Suppressor macrophage (primary cell): ENCODE measurements around the gene CCDC13.

Experiments used
- DNase-seq, 4 experiments: peaks; one replicate each; pipeline ENCODE4 v3.0.0-alpha.2; 2020 to 2022

The CCDC13 gene

GRCh38 chr3:42752441-42752840, 20.6 kb downstream of the CCDC13 start:
- no peak for DNase-seq

GRCh38 chr3:42751609-42752008, 21.4 kb downstream of the CCDC13 start:
- no peak for DNase-seq

- no peak for DNase-seq
These were observed 22.2 kb downstream of the CCDC13 start for GRCh38 chr3:42750834-42751233.

GRCh38 chr3:42749753-42750231, 23.3 kb downstream of the CCDC13 start:
- DNase-seq: peak; percentile 71 to 82 (median 77)

GRCh38 chr3:42749025-42749752, 23.9 kb downstream of the CCDC13 start:
- DNase-seq: no peak

GRCh38 chr3:42747581-42747980, 25.5 kb downstream of the CCDC13 start:
- DNase-seq: peak in 3 of 4 experiments; percentile 39 to 61 (median 53)

- DNase-seq: no peak
These were observed 26.3 kb downstream of the CCDC13 start for GRCh38 chr3:42746455-42747450.

- no peak for DNase-seq
These were observed 27.1 kb downstream of the CCDC13 start for GRCh38 chr3:42745776-42746454.

- no peak for DNase-seq
These were observed 27.7 kb downstream of the CCDC13 start for GRCh38 chr3:42745291-42745745.

GRCh38 chr3:42743204-42743995, 29.7 kb downstream of the CCDC13 start:
- DNase-seq: no peak

GRCh38 chr3:42742688-42743087, 30.4 kb downstream of the CCDC13 start:
- DNase-seq: no peak

GRCh38 chr3:42742259-42742658, 30.8 kb downstream of the CCDC13 start:
- no peak for DNase-seq

GRCh38 chr3:42741796-42742195, 31.3 kb downstream of the CCDC13 start:
- DNase-seq: no peak

GRCh38 chr3:42739401-42740158, 33.5 kb downstream of the CCDC13 start:
- peak; percentile 58 to 78 (median 72) for DNase-seq

GRCh38 chr3:42736531-42736930, 36.5 kb downstream of the CCDC13 start:
- no peak for DNase-seq

- no peak for DNase-seq
These were observed 37.0 kb downstream of the CCDC13 start for GRCh38 chr3:42736081-42736480.

- no peak for DNase-seq
These were observed 37.4 kb downstream of the CCDC13 start for GRCh38 chr3:42735615-42736014.

GRCh38 chr3:42735019-42735418, 38.0 kb downstream of the CCDC13 start:
- DNase-seq: no peak

- DNase-seq: no peak
These were observed 38.7 kb downstream of the CCDC13 start for GRCh38 chr3:42734263-42734860.

- DNase-seq: no peak
These were observed 39.4 kb downstream of the CCDC13 start for GRCh38 chr3:42733501-42734262.
